ENCODE measurements around the gene TBXAS1. TPM values are rescaled to one million over a fixed set of nuclear protein-coding genes. Genes with fewer than 3 reads are reported as not detected.

Gene TBXAS1
- total RNA-seq, 4 donors from 2014 or later: 9.8 to 31.3 (median 13.5) TPM

DNA sequence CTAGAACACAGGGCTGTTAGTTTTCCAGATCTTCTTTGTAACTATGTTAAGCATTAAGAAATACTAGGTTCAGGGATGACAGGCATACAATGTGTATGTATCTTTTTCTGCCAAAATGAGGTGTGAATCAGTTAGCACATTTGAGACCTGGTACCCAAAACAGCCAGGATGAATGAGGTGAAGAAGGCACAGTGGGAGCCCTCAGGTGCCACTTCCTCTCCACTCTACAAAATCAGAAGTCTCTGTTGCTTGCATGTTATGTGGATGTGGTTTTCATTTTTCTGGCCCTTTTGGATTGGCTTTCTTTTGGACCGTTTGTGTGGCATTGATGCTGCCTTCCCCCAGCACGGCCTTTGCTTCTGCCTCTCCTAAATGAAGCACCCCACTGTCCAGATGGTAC lies 15.4 kb upstream of the TBXAS1 start:
- TF ChIP-seq POLR2AphosphoS5 (IDR thresholded peaks at IDR 0.05) (no peak), POLR2A (IDR thresholded peaks at IDR 0.05; ENCODE audit: low read depth) (no peak), EP300 (IDR thresholded peaks at IDR 0.05) (no peak)
- TF ChIP-seq, protein P1, sequence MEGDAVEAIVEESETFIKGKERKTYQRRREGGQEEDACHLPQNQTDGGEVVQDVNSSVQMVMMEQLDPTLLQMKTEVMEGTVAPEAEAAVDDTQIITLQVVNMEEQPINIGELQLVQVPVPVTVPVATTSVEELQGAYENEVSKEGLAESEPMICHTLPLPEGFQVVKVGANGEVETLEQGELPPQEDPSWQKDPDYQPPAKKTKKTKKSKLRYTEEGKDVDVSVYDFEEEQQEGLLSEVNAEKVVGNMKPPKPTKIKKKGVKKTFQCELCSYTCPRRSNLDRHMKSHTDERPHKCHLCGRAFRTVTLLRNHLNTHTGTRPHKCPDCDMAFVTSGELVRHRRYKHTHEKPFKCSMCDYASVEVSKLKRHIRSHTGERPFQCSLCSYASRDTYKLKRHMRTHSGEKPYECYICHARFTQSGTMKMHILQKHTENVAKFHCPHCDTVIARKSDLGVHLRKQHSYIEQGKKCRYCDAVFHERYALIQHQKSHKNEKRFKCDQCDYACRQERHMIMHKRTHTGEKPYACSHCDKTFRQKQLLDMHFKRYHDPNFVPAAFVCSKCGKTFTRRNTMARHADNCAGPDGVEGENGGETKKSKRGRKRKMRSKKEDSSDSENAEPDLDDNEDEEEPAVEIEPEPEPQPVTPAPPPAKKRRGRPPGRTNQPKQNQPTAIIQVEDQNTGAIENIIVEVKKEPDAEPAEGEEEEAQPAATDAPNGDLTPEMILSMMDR (IDR thresholded peaks at IDR 0.05): no peak
- H3K27me3 ChIP-seq: no peaks in the 10 kb centered on the region
- H3K9me3 ChIP-seq: no peaks in the 10 kb centered on the region
- H3K4me1 ChIP-seq: no peaks in the 10 kb centered on the region
- no peak for DNase-seq (ENCODE audit: extremely low spot score)
- H3K36me3 ChIP-seq: no peaks in the 10 kb centered on the region
- no peak overlapping the region for H3K4me3 ChIP-seq
- intact Hi-C loops (cut with DNase I): no loop called here
- 89% methylated on average over 2 of the region's 2 CpGs for whole genome bisulfite sequencing
- no peak overlapping the region for H3K27ac ChIP-seq (replicated peaks in 1 of 4)

DNA sequence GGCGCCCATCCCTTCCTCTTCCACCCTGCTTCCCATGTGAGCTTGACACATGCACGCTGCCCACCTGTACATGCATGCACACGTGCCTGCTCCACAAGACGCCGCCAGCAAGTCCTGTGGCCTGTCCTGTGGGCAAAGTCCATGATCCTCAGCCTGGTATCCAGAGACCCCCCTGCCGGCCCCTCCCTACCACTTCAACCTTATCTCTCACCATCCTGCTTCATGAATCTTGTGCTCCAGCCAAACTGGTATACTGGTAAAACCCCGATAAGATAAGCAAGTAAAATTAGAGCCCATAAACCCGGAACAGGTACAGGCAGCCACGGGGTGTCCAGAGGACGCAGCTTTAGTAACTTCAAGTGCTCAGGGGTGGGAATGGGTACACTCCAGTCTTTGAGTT lies 11.8 kb upstream of the TBXAS1 start:
- no peaks in the 10 kb centered on the region for H3K4me1 ChIP-seq
- intact Hi-C loops (cut with DNase I): no loop called here
- H3K36me3 ChIP-seq: no peaks in the 10 kb centered on the region
- no peak for TF ChIP-seq POLR2AphosphoS5 (IDR thresholded peaks at IDR 0.05)
- H3K9me3 ChIP-seq: no peaks in the 10 kb centered on the region
- no peak for DNase-seq (ENCODE audit: extremely low spot score)
- peaks cover 0 to under 1% (median 0%) of the 10 kb centered on the region in 4 donors for H3K27me3 ChIP-seq
- 98% methylated on average over 10 of the region's 10 CpGs for WGBS
- H3K4me3 ChIP-seq: no peak overlapping the region
- no peak overlapping the region for H3K27ac ChIP-seq (replicated peaks in 1 of 4)

DNA sequence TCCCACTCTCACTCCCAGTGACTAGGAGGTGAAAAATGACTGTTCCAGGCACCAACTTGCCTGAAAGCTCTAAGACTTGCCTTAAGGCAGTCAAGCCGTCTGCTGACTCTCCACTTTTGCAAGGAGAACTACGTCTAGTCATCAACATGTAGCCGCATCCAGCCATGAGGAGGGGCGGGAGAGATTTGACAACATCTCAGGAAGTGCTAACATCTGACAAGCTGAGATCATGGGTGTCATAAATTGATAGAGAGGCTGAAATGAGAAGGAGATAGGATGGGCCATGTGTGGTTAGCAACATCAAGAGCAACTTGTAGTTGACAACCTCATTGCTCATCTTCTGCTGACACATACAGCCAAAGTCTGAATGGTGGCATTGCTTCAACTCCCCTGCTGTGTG lies 9.0 kb upstream of the TBXAS1 start:
- peaks cover 0 to 6% (median 0%) of the 10 kb centered on the region in 4 donors for H3K4me1 ChIP-seq
- TF ChIP-seq POLR2A (IDR thresholded peaks at IDR 0.05; ENCODE audit: low read depth): no peak
- TF ChIP-seq, protein P1 (IDR thresholded peaks at IDR 0.05): no peak
- TF ChIP-seq POLR2AphosphoS5 (IDR thresholded peaks at IDR 0.05): no peak
- no peak for TF ChIP-seq EP300 (IDR thresholded peaks at IDR 0.05)

DNA sequence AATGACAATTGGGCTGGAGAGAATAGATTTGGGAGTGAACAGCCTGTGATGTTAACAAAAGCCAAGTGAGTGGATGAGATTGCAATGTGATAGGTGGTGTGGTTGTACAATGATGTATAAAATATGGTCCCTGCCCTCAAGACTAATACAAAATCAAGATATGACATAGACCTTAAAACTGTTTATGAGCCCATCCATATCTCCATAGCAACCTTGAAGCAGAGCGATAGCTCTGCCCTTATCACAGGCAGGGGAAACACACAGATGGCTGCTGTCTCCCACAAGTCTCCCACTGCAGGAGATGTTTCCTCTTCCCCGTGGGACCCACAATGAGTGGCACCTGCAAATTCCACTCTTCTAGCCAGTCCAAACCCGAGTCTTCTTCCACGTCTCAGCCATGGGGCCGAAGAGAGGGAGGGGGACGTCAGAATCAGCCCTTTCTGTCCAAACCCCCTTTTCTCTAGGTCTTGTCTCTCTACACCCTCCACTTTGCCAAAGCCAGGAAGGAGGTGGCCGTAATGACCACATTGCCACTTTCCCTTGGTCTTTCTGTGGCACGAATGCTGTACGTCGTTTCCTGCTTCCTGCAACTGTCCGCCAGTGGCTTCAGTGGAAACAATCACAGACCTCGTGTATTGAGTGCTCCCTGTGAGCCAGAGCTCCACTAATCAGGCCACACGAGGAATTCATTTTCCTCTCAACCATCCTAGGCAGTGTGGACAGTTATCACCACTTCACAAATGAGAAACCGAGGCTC lies 7.5 kb upstream of the TBXAS1 start:
- peaks cover 0 to 5% (median 0%) of the 10 kb centered on the region in 4 donors for H3K27me3 ChIP-seq
- 79% methylated on average over 14 of the region's 14 CpGs for WGBS
- no peak for DNase-seq (ENCODE audit: extremely low spot score)

More for the DNA sequence above, 9.0 kb upstream of the TBXAS1 start:
- WGBS: 93% methylated on average over 4 of the region's 4 CpGs
- H3K27me3 ChIP-seq: peaks cover 0 to 5% (median 0%) of the 10 kb centered on the region in 4 donors
- no peak overlapping the region for H3K27ac ChIP-seq (replicated peaks in 1 of 4)
- no peak for DNase-seq (ENCODE audit: extremely low spot score)
- H3K9me3 ChIP-seq: no peaks in the 10 kb centered on the region
- H3K36me3 ChIP-seq: no peaks in the 10 kb centered on the region
- intact Hi-C loops (cut with DNase I): no loop called here
- no peak overlapping the region for H3K4me3 ChIP-seq

DNA sequence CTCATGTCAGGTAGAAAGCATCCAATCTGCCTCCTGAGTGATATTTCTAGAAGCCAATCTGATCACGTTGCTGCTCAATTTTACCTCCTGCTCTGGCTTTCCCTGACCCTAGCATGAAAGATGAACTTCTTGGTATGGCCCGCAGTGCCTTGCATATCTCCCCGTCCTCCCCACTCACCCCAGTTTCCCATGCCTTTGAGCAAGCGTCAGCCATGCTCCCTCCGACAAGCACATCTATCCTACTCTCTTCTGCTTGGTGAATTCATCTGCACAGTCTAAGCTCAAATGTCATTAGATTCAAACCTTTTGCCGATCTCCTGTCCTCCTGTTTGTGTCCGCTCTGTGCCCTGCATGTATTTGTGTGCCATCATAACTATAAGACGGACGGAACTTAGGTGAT lies 6.2 kb upstream of the TBXAS1 start:
- DNase-seq (ENCODE audit: extremely low spot score): peak; percentile 83
- 91% methylated on average over 9 of the region's 9 CpGs for WGBS
- Histone ChIP-seq H3K4me3 (no peak overlapping the region), H3K4me1 (peaks cover 0 to 6% (median 0%) of the 10 kb centered on the region in 4 donors), H3K36me3 (no peaks in the 10 kb centered on the region), H3K9me3 (no peaks in the 10 kb centered on the region), H3K27ac (replicated peaks in 1 of 4) (no peak overlapping the region), H3K27me3 (peaks cover 0 to 5% (median 0%) of the 10 kb centered on the region in 4 donors)
- intact Hi-C loops (cut with DNase I): no loop called here
- TF ChIP-seq POLR2A (IDR thresholded peaks at IDR 0.05; ENCODE audit: low read depth) (no peak), POLR2AphosphoS5 (IDR thresholded peaks at IDR 0.05) (no peak), EP300 (IDR thresholded peaks at IDR 0.05) (no peak)
- TF ChIP-seq, protein P1 (IDR thresholded peaks at IDR 0.05): no peak

More for the DNA sequence above, 7.5 kb upstream of the TBXAS1 start:
- Histone ChIP-seq H3K4me3 (no peak overlapping the region), H3K27ac (replicated peaks in 1 of 4) (no peak overlapping the region), H3K9me3 (no peaks in the 10 kb centered on the region), H3K36me3 (no peaks in the 10 kb centered on the region), H3K4me1 (peaks cover 0 to 6% (median 0%) of the 10 kb centered on the region in 4 donors)
- TF ChIP-seq POLR2AphosphoS5 (IDR thresholded peaks at IDR 0.05) (no peak), POLR2A (IDR thresholded peaks at IDR 0.05; ENCODE audit: low read depth) (no peak), EP300 (IDR thresholded peaks at IDR 0.05) (no peak)
- TF ChIP-seq, protein P1 (IDR thresholded peaks at IDR 0.05): no peak
- intact Hi-C loops (cut with DNase I): no loop called here

Measured in esophagus muscularis mucosa (tissue), 4 donors.